Heart right ventricle (tissue), 16 donors: ENCODE data around the gene IKZF1. TPM values are rescaled to one million over a fixed set of nuclear protein-coding genes. Genes with fewer than 3 reads are reported as not detected.

Experiments used
- ATAC-seq, 8 donors: fragments of 200-7000 bp; cut with Tn5 transposase; one replicate each; pipeline ENCODE4 v1.9.1; 2020; ENCODE audit warnings: mild to moderate bottlenecking in 8 of 8, moderate library complexity in 8 of 8, moderate number of reproducible peaks in 1 of 8
- DNase-seq, 2 donors: peaks; one replicate each; pipeline ENCODE4 v3.0.0-alpha.2; 2020
- H3K27ac ChIP-seq, 10 donors: fragments of 200-600 bp; sonication (generic) in 2 of 10; one replicate each; pipeline versions ENCODE4 v1.5.0 to v1.8.0; 2020 to 2022; ENCODE audit warnings: mild to moderate bottlenecking in 3 of 10
- H3K27me3 ChIP-seq, 7 donors: fragments of 200-600 bp; one replicate each; pipeline ENCODE4 v1.8.0; 2021 to 2022; ENCODE audit warnings: mild to moderate bottlenecking in 2 of 7
- H3K36me3 ChIP-seq, 9 donors: fragments of 200-600 bp; sonication (generic) in 1 of 9; one replicate each; pipeline versions ENCODE4 v1.5.0 to v1.8.0; 2020 to 2022; ENCODE audit warnings: mild to moderate bottlenecking in 2 of 9
- H3K4me1 ChIP-seq, 9 donors: fragments of 200-600 bp; sonication (generic) in 1 of 9; one replicate each; pipeline versions ENCODE4 v1.5.0 to v1.8.0; 2020 to 2022; ENCODE audit warnings: mild to moderate bottlenecking in 4 of 9
- H3K4me3 ChIP-seq, 10 donors: fragments of 200-600 bp; sonication (generic) in 2 of 10; one replicate each; pipeline versions ENCODE4 v1.5.0 to v1.8.0; 2020 to 2022; ENCODE audit warnings: mild to moderate bottlenecking in 7 of 10, moderate library complexity in 2 of 10
- H3K9me3 ChIP-seq, 11 donors: fragments of 200-600 bp in 10 of 11; sonication (generic) in 2 of 11; one replicate each; pipeline versions ENCODE4 v1.5.0 to v1.8.0; 2013 to 2022; ENCODE audit warnings: mild to moderate bottlenecking in 2 of 11, control low read depth in 1 of 11, moderate library complexity in 1 of 11
- CTCF ChIP-seq, 9 donors: fragments of 200-600 bp; sonication (generic) in 2 of 9; IDR thresholded peaks; one replicate each; pipeline versions ENCODE4 v1.5.0 to v1.8.0; 2021 to 2022; ENCODE audit warnings: antibody characterized with exemption in 9 of 9, mild to moderate bottlenecking in 5 of 9, moderate library complexity in 1 of 9
- WGBS, 2 donors: extraction: QIAGEN DNeasy Blood & Tissue Kit; methylation state at CpG; one replicate each; pipeline ENCODE4 v1.1.7; 2013; ENCODE audit warnings: inconsistent platforms in 1 of 2; 5-methylcytosine and 5-hydroxymethylcytosine counted together
- intact Hi-C, 10 donors: fragments of 100-400 bp; cut with DNase I; formaldehyde crosslinking; loops; one replicate each; pipeline versions ENCODE4 v1.11.1 to v1.14.2; 2022
- long read RNA-seq, 3 donors: library from polyadenylated mRNA; unstranded; transcript quantifications; one replicate each; pipeline ENCODE4 v2.0.0, GENCODE V29; 2020 to 2021
- polyA plus RNA-seq, 2 donors: library from polyadenylated mRNA; stranded (reverse); fragments of 200-250 nt; gene quantifications; one replicate each; pipeline ENCODE4 v1.2.3, GENCODE V29; 2013
- total RNA-seq, 10 donors: library from RNA; stranded (reverse); fragmentation: NEBNext Ultra II Directional in 3 of 10; extraction: Animal tissue kit (Norgen Biotek cat#: 25700) in 3 of 10; gene quantifications; one replicate each; pipeline versions ENCODE4 v1.2.1 to v1.2.4, GENCODE V29; 2021 to 2023
- donor health status: Arrhythmogenic right ventricular cardiomyopathy.
- donor health status: ischemic (EF 13 %, LVEDD 7.1; RV severe dilation, severe dysfunction).
- donor health status: healthy with polysubstance abuse.
- donor health status: DM: no; HTN: yes; CAD: no.
- donor health status: DM: no; HTN: no; CAD: no.
- donor health status: ischemic (EF 25% LVEDD 6.9; RV normal size, moderate dysfunction).
- donor health status: ischemic (EF 25% LVEDD 5.7; RV mildly dilated, moderate dysfunction).
- donor health status: healthy.
- donor health status: DM: yes; HTN: yes; CAD: no.
- donor health status: Ischemic cardiomyopathy.
- donor health status: ischemic (EF 35%, LVEDD 5.7; RV mildly dilated, moderate dysfunction).
- donor health status: nonischemic (EF 11% LVEDD 7.7; RV severe dilation, severe dysfunction).
- donor health status: DM: yes; HTN: yes; CAD: no.
- donor health status: PGD.
- donor health status: ischemic (EF 29% LVEDD 5.4; RV normal size, mild dysfunction).
- donor health status: nonischemic (EF 23%, LVEDD 6.1; RV moderate dilation, normal function).

The IKZF1 gene
- total RNA-seq (10 to 100 TPM in 1 of 10 donors, 1 to 10 TPM in 7, under 1 TPM in 2; 0.88 to 20.2 (median 1.9) TPM), polyA plus RNA-seq (under 1 TPM; 0.46 to 0.51 TPM)
- long read RNA-seq, donor 1, partial matches to known transcripts, result 0 of 1 reads
- long read RNA-seq, donor 1, other reads (novel, unspliced or antisense), result 1 of 1 reads
- long read RNA-seq, donor 2, partial matches to known transcripts, result 1 of 2 reads
- long read RNA-seq, donor 2, other reads (novel, unspliced or antisense), result 1 of 2 reads
- long read RNA-seq, donor 3, partial matches to known transcripts, result 0 of 2 reads
- long read RNA-seq, donor 3, other reads (novel, unspliced or antisense), result 2 of 2 reads

GRCh38 chr7:50304129-50304910 lies at the start of gene IKZF1:
IKZF1 (plus strand) TSS chr7:50304716; CDS start chr7:50319062, 14,346 bp downstream.
- DNase-seq, result peak; percentile 61 to 63
- Histone ChIP-seq H3K36me3 (no peaks in the 10 kb centered on the region), H3K4me3 (peak within 1 kb of the TSS in 9 of 10 donors; percentile 26 to 69 (median 42)), H3K9me3 (no peaks in the 10 kb centered on the region), H3K27ac (peak within 1 kb of the TSS in 5 of 10 donors; percentile 3 to 92 (median 43)), H3K4me1 (peaks cover 0 to 20% (median 0%) of the 10 kb centered on the region in 9 donors), H3K27me3 (peaks cover 4 to 69% (median 51%) of the 10 kb centered on the region in 7 donors)
- TF ChIP-seq CTCF (IDR thresholded peaks at IDR 0.05), result no peak
- intact Hi-C loops, result no loop called here
- WGBS, 2 donors, result 1% methylated on average over 76 to 107 of the region's 107 CpGs
- ATAC-seq, result peak; percentile 31 to 79 (median 60)

GRCh38 chr7:50261593-50261992 lies 42.9 kb upstream of the IKZF1 start:
- TF ChIP-seq CTCF (IDR thresholded peaks at IDR 0.05), result no peak
- no peak overlapping the region for H3K4me3 ChIP-seq
- no peaks in the 10 kb centered on the region for H3K36me3 ChIP-seq
- DNase-seq (no peak), ATAC-seq (no peak)
- H3K27me3 ChIP-seq, result peaks cover 0 to 13% (median 0%) of the 10 kb centered on the region in 7 donors
- H3K27ac ChIP-seq, result no peak overlapping the region
- no peaks in the 10 kb centered on the region for H3K9me3 ChIP-seq
- intact Hi-C loops, result no loop called here
- peaks cover 0 to 42% (median 0%) of the 10 kb centered on the region in 9 donors for H3K4me1 ChIP-seq
- WGBS, 2 donors, result 80 to 81% methylated on average over 1 of the region's 1 CpG

GRCh38 chr7:50262446-50262845 lies 42.1 kb upstream of the IKZF1 start:
- Histone ChIP-seq H3K36me3 (no peaks in the 10 kb centered on the region), H3K27me3 (peaks cover 0 to 11% (median 0%) of the 10 kb centered on the region in 7 donors), H3K9me3 (no peaks in the 10 kb centered on the region), H3K27ac (peak overlapping the region in 1 of 10 donors; percentile 51), H3K4me1 (peaks cover 0 to 49% (median 0%) of the 10 kb centered on the region in 9 donors), H3K4me3 (no peak overlapping the region)
- TF ChIP-seq CTCF (IDR thresholded peaks at IDR 0.05), result no peak
- no peak for DNase-seq
- 80 to 88% methylated on average over 2 of the region's 2 CpGs for WGBS, 2 donors
- intact Hi-C loops, result no loop called here
- ATAC-seq, result no peak

- ATAC-seq (no peak), DNase-seq (no peak)
- peaks cover 0 to 55% (median 0%) of the 10 kb centered on the region in 9 donors for H3K4me1 ChIP-seq
- TF ChIP-seq CTCF (IDR thresholded peaks at IDR 0.05), result no peak
- peak overlapping the region in 1 of 10 donors; percentile 51 for H3K27ac ChIP-seq
- intact Hi-C loops, result no loop called here
- H3K9me3 ChIP-seq, result no peaks in the 10 kb centered on the region
- no peak overlapping the region for H3K4me3 ChIP-seq
- WGBS, 2 donors, result 4 to 5% methylated on average over 1 of the region's 1 CpG
- H3K27me3 ChIP-seq, result peaks cover 0 to 14% (median 0%) of the 10 kb centered on the region in 7 donors
- no peaks in the 10 kb centered on the region for H3K36me3 ChIP-seq
These were observed 41.4 kb upstream of the IKZF1 start for GRCh38 chr7:50262916-50263690.
